GM21576 (cell line): ENCODE results near the gene PLAGL1.
"Not testable (repeated sequence)": the region's sequence is repeated elsewhere in the genome, so short reads cannot be mapped to it uniquely, and the experiment has no call there.

Experiments used
- ATAC-seq: cut with Tn5 transposase; IDR thresholded peaks from one replicate; pipeline ENCODE4 v1.9.1; 2021; ENCODE audit warnings: mild to moderate bottlenecking, moderate library complexity; ENCODE audit not compliant: unreplicated experiment

PLAGL1 gene

GRCh38 chr6:143940011-143940597 is 68.0 kb downstream of the PLAGL1 start:
- peak; percentile 99 for ATAC-seq

- no peak for ATAC-seq
Measured at GRCh38 chr6:143939364-143939763, 68.7 kb downstream of the PLAGL1 start.

DNA sequence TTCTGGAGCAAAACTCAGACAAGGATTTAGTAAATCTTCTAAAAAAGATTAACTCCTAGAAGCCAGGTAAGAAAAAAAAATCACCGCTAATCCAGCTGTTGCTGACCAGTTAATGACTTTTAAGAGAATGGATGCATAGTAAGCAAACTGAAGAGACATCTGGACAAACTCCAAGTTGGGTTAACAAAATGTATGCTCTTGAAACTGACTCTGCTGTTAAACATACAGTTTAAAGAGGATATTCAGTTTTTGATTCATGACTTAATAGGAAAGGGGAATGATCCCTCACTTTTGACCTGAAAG is 70.4 kb downstream of the PLAGL1 start:
- ATAC-seq, result no peak

DNA sequence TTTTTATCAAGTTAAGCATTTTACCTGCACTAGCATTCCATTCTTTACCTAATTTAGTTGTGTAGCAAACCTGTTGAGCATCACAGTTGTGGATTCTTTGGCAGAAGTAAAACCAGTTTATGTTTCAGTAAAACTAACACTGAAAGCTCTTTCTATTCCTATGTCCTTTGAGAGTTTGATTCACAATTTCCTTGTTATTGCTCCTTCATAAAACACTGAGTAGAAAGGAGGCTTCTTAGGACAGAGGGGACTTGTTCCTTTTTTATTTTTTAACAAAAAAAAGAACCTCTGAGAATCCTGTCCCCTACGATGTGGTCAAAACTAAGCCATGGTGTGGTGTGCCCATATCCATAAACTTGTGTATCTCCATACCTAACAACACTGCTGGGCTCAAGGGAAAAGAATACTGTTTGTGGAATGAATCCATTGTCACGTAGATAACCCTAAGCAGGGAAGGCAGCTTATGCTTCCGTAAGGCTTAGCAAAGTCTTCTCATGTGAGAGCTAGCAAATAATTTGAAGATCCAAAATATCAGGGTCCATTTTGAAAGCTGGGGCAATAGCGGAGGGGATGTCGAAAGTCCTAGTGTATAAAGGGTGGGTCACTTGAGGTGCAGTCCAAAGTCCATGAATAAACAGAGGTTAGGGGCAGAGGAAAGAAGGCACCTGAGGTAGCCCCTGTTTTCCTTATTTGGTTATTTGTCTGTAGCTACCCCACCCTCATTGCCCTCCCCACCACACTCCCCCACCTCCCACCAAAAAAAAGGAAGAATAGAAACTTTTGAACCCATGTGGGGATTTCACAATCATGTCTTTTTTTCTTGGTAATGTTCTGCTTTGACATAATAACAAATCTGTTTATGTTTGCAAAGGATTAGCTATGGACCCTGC is 71.0 kb downstream of the PLAGL1 start:
- ATAC-seq, result no peak

DNA sequence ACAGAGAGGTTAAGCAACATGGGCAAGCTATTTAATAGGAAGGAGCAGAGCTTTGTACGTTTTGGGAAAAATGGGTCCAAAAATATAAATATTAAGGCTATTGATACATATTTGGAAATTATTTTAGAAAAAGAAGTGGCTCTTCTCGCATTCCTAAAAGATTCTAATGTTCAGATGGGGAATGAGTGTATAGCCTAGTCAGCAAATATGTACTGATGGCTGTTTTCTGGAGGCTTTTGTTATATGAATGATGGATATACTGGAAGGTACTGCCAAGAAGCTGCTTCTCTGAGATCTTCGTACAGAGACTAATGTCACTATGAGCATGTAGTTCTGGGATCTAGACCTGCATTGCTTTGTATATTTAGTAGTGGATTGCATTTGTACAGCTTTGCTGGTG is 71.7 kb downstream of the PLAGL1 start:
- no peak for ATAC-seq

- ATAC-seq, result no peak
Measured at GRCh38 chr6:143934867-143935266, 73.2 kb downstream of the PLAGL1 start.

- ATAC-seq, result no peak
Measured at GRCh38 chr6:143934331-143934730, 73.7 kb downstream of the PLAGL1 start.

DNA sequence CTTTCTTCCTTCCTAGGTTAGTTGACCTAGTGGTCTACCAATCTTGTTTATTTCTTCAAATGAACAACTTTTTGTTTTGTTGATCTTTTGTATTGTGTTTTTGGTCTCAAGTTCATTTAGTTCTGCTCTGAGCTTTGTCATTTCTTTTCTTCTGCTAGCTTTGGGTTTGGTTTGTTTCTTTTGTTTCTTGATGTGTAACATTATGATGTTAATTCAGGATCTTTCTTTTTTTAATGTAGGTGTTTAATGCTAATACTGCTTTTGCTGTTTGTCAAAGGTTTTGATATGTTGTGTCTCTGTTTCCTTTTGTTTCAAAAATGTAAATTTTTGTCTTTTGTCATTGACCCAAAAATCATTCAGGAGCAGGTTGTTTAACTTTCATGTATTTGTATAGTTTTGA is 78.1 kb downstream of the PLAGL1 start:
- no peak for ATAC-seq

DNA sequence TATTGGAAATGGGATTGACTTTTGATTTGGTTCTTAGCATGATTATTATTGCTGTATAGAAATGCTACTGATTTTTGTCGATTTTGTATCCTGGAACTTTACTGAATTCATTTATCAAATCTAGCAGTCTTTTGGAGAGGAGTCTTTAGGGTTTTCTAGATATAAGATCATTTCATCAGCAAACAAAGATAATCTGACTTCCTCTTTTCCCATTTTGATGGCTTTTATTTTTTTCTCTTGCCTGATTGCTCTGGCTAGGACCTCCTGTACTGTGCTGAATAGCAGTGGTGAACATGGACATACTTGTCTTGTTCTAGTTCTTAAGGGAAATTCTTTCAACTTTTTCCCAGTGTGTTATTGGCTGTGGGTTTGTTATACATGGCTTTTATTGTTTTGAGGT is 79.2 kb downstream of the PLAGL1 start:
- no peak for ATAC-seq

DNA sequence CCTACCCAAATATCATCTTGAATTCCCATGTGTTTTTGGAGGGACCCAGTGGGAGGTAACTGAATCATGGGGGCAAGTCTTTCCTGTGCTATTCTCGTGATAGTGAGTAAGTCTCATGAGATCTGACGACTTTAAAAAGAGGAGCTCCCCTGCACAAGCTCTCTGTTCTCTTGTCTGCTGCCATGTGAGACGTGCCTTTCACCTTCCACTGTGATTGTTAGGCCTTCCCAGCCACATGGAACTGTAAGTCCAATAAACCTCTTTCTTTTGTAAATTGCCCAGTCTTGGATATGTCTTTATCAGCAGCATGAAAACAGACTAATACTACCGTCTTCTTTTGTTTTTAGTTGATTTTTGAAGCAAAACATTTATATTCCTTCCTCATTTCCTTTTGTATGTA is 91.0 kb downstream of the PLAGL1 start:
- not testable (repeated sequence) for ATAC-seq

DNA sequence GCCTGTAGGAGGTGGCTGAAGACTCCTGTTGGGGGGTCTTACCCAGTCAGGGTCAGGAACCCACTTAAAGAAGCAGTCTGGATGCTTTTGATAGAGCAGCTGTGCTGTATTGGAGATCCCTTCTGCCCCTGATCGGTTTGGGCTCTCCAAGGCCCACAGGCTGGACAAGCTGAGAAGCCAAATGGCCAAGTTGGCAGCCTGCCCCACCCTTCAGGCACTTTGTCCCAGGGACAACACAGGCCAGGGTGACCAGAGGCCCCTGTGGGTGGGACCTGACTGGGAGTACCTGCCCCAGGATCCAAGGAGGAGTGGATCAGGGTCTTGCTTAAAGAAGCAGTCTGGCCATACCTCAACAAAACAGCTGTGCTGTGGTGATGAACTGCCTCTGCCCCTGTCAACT is 95.4 kb downstream of the PLAGL1 start:
- no peak for ATAC-seq

GRCh38 chr6:143911028-143911427 is 97.0 kb downstream of the PLAGL1 start:
- no peak for ATAC-seq

- ATAC-seq, result no peak
Measured at GRCh38 chr6:143902827-143903226, 105.2 kb downstream of the PLAGL1 start.

DNA sequence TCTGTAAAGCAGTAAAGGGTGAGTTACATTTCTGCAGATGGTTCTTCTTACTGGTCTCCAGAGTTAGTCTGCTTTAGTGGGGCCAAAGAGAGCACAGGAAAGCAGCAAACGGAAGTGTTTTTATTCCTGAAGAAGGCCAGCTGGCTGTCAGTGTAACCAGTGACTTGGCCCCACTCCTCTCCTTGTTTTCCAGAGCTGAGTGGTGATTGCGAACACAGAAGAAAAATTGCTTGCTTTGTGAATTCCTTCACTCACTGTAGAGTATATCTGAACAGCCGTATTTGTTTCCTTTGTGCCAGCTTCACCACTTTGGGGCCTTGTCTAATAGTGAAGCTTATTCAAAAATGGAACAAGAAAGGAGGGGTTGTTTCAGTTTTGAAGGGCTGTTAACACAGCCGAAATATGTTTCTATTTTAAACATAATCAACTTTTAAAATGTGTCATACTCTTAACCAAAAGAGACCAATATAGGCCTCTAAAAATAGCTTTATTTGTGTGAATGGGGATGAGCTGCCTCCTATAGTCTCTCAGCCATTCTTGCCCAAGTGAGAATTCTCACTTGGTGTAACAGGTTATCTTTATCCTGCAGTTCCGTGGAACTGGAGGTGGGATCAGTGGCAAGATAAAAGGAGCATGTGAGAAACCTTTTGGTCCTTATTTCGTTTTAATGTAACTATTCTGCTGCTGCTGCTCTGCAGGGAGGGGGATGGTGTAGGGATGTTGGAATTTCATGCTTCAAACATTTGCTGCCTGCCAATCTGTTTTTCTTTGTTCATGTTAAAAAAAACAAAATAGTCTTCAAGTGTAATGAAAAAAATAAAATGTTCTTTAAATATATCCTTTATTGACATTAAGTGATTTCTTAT is 105.9 kb downstream of the PLAGL1 start:
- ATAC-seq, result peak; percentile 94

DNA sequence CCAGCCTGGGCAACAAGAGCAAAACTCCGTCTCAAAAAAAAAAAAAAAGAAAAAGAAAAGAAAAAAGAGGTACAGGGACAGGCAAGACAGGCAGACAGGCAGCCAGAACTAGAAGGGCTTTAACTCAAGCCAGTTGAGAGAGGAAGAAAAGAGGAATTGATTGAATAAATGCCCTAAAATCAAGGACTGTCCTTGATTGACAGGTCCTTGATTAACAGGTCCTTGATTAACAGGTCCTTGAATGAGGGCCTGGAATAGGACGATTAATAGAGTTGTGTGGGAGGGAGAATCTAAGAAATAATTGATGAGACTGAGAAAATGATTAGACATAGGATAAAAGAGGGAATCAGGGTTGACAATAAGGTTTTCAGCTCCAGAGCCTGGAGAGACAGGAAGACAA is 107.7 kb downstream of the PLAGL1 start:
- no peak for ATAC-seq

DNA sequence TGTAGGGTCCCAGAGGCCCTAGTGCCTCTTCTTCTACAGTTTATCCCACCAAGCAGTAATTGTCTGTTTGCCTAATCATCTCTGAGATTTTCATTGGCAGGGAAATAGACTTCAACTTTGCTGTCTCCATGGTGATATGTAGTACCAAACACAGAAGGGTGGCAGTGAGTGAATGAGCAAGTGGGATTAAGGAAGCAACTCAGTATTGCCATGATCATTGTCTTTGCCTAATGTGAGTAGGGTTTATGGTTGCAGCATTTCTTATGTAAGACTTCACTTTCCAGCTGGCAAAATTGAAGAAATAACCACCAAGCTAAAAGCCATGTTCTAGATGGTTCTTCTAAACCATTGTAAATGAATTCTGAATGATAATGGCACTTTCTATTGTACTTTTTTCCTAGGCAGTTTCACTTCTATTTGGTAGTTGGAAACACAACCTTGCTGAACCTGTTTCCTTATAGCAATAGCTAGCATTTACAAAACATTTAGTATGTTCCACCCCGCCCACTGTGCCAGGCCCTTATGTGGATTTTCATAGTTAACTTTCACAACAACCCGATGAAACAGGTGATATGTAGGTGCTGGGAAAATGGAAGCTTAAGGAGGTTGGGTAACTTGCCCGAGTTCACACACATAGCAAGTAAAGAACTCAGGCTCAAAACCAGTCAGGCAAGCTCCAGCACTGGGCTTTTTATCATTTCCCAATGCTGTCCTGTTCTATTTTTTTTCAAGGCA is 111.8 kb downstream of the PLAGL1 start:
- no peak for ATAC-seq

DNA sequence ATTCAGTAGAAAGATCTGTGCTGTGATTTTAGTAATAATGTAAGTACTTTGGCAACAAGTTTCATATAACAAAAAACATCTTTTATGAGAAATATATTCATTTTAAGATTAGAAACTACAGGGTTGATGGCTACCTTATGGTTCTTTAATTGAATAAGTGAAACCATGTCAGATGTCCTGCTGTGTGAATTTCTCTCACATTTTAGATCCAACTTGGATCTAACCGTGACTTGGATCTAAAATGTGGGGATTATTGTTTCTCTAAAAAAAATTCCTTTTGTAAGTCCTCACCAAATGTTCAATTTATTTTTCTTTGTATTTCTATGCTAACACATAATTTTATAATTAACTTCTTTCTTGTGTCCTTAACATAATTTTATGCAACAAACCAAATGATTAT is 113.4 kb downstream of the PLAGL1 start:
- no peak for ATAC-seq
